ENCODE data around the gene PDIA2. TPM values are rescaled to one million over a fixed set of nuclear protein-coding genes. Genes with fewer than 3 reads are reported as not detected.

The PDIA2 gene
- total RNA-seq, 1 donor from 2014 or later = not detected

DNA sequence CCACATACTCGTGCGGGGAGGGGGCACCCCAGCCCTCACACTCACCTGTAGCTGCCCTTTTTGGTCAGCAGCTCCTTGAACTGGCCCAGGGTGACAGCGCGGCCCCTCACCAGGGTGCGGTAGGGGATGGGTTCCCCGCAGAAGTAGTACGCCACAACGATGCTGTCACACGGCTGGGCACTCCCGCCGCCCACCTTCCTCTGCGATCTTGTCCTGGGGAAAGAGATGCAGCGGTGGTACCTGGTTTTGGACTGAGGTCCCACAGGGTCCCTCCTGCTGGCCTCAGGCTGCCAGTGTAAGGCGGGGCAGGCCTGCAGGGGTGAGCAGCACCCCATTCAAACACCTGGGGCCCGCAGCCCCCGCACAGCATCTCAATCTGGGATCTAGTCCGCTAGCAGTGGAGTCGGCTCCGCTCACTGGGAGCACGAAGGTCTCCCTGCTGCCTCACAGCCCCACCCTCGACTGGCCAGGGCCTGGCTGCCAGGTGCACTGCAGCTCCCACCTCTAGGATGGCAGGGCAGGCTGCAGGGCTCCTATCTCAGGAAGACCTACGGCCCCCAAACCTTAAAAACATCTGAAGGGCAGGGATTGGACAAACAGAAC, 6.5 kb downstream of the PDIA2 start:
- peaks cover 55% of the 10 kb centered on the region for H3K36me3 Mint-ChIP-seq (ENCODE audit: low read depth)
- H3K9me3 Mint-ChIP-seq = no peaks in the 10 kb centered on the region
- POLR2A ChIA-PET = no interaction called here

GRCh38 chr16:290015-290680, 7.2 kb downstream of the PDIA2 start:
- DNase-seq = no peak
- no peaks in the 10 kb centered on the region for H3K27me3 Mint-ChIP-seq
- H3K36me3 Mint-ChIP-seq (ENCODE audit: low read depth) = peaks cover 55% of the 10 kb centered on the region
- TF ChIP-seq, protein P1, sequence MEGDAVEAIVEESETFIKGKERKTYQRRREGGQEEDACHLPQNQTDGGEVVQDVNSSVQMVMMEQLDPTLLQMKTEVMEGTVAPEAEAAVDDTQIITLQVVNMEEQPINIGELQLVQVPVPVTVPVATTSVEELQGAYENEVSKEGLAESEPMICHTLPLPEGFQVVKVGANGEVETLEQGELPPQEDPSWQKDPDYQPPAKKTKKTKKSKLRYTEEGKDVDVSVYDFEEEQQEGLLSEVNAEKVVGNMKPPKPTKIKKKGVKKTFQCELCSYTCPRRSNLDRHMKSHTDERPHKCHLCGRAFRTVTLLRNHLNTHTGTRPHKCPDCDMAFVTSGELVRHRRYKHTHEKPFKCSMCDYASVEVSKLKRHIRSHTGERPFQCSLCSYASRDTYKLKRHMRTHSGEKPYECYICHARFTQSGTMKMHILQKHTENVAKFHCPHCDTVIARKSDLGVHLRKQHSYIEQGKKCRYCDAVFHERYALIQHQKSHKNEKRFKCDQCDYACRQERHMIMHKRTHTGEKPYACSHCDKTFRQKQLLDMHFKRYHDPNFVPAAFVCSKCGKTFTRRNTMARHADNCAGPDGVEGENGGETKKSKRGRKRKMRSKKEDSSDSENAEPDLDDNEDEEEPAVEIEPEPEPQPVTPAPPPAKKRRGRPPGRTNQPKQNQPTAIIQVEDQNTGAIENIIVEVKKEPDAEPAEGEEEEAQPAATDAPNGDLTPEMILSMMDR (IDR thresholded peaks at IDR 0.05) = no peak
- CTCF ChIA-PET = no interaction called here
- no peak overlapping the region for H3K27ac Mint-ChIP-seq
- POLR2A ChIA-PET = no interaction called here
- intact Hi-C loops (cut with micrococcal nuclease) = no loop called here
- H3K4me3 Mint-ChIP-seq = no peak overlapping the region
- no peaks in the 10 kb centered on the region for H3K4me1 Mint-ChIP-seq
- H3K9me3 Mint-ChIP-seq = no peaks in the 10 kb centered on the region
- no peak for ATAC-seq (ENCODE audit: low read depth)

More for the DNA sequence above, 6.5 kb downstream of the PDIA2 start:
- CTCF ChIA-PET = no interaction called here
- DNase-seq (no peak), ATAC-seq (ENCODE audit: low read depth) (no peak)
- TF ChIP-seq, protein P1 (IDR thresholded peaks at IDR 0.05) = no peak
- H3K27ac Mint-ChIP-seq = no peak overlapping the region
- intact Hi-C loops (cut with micrococcal nuclease) = no loop called here
- no peaks in the 10 kb centered on the region for H3K27me3 Mint-ChIP-seq
- H3K4me1 Mint-ChIP-seq = no peaks in the 10 kb centered on the region
- no peak overlapping the region for H3K4me3 Mint-ChIP-seq

GRCh38 chr16:290681-291405, 7.9 kb downstream of the PDIA2 start:
- no peaks in the 10 kb centered on the region for H3K27me3 Mint-ChIP-seq
- POLR2A ChIA-PET = no interaction called here
- no peaks in the 10 kb centered on the region for H3K4me1 Mint-ChIP-seq
- no peak overlapping the region for H3K4me3 Mint-ChIP-seq
- ATAC-seq (ENCODE audit: low read depth) = no peak
- peaks cover 57% of the 10 kb centered on the region for H3K36me3 Mint-ChIP-seq (ENCODE audit: low read depth)
- CTCF ChIA-PET = no interaction called here
- no peak for DNase-seq
- H3K9me3 Mint-ChIP-seq = no peaks in the 10 kb centered on the region
- intact Hi-C loops (cut with micrococcal nuclease) = no loop called here
- TF ChIP-seq, protein P1 (IDR thresholded peaks at IDR 0.05) = no peak
- no peak overlapping the region for H3K27ac Mint-ChIP-seq

DNA sequence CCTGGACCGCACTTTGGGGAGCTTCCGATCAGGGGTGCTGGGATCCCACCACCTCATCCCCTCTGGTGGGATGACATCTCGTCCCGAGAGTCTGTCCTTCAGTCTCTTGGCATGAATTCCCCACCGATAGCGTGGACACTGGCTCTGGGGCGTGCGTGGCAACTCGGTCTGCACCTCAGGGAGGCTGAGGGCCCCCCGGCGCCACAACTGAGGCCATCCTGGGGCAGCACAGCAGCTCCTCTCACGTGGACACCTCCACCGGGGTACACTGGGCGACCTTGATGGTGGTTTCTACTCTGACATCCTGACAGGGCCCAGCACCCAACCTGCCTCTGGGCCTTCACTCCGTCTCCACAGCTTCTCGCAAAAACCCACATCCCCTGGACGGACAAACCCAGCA, 8.6 kb downstream of the PDIA2 start:
- Mint-ChIP-seq H3K4me3 (no peak overlapping the region), H3K27ac (no peak overlapping the region), H3K36me3 (ENCODE audit: low read depth) (peaks cover 54% of the 10 kb centered on the region), H3K9me3 (no peaks in the 10 kb centered on the region), H3K27me3 (no peaks in the 10 kb centered on the region), H3K4me1 (no peaks in the 10 kb centered on the region)
- CTCF ChIA-PET = no interaction called here
- POLR2A ChIA-PET = no interaction called here
- TF ChIP-seq, protein P1 (IDR thresholded peaks at IDR 0.05) = no peak
- intact Hi-C loops (cut with micrococcal nuclease) = no loop called here
- no peak for DNase-seq
- no peak for ATAC-seq (ENCODE audit: low read depth)

GRCh38 chr16:293043-293775, 10.2 kb downstream of the PDIA2 start:
- intact Hi-C loops (cut with micrococcal nuclease) = no loop called here
- no peak overlapping the region for H3K4me3 Mint-ChIP-seq
- no peaks in the 10 kb centered on the region for H3K27me3 Mint-ChIP-seq
- ChIA-PET POLR2A (interaction anchor here (0.6 kb wide), 1 partner anchor 44 kb away, joined by 5 read pairs; no protein-coding TSS in a partner anchor), CTCF (no interaction called here)
- H3K4me1 Mint-ChIP-seq = no peaks in the 10 kb centered on the region
- H3K27ac Mint-ChIP-seq = no peak overlapping the region
- ATAC-seq (ENCODE audit: low read depth) (no peak), DNase-seq (no peak)
- H3K36me3 Mint-ChIP-seq (ENCODE audit: low read depth) = peaks cover 51% of the 10 kb centered on the region
- no peaks in the 10 kb centered on the region for H3K9me3 Mint-ChIP-seq
- TF ChIP-seq, protein P1 (IDR thresholded peaks at IDR 0.05) = no peak

Data from activated B cell treated with CpG ODN at 0.5 μM for 24 hours (primary cell).